Kidney (tissue), 14 donors: ENCODE data around the gene ENKD1. TPM values are rescaled to one million over a fixed set of nuclear protein-coding genes. Genes with fewer than 3 reads are reported as not detected.

Experiments
- DNase-seq, 5 donors: peaks; one replicate each; pipeline ENCODE4 v3.0.0-alpha.2; 2013 to 2020
- FAIRE-seq: peaks from 2 replicates; lab custom pipeline; 2012; peaks lifted over from hg19 to GRCh38; lab: Jason Lieb, UNC
- H3K27ac ChIP-seq, 2 donors: one replicate each; pipeline ENCODE4 v1.7.0; 2013; ENCODE audit warnings: low read depth in 2 of 2, low read length in 2 of 2, inconsistent platforms in 1 of 2
- H3K27me3 ChIP-seq: one replicate; pipeline ENCODE4 v1.7.1; 2013; ENCODE audit warnings: low read length, inconsistent platforms; ENCODE audit not compliant: control insufficient read depth, insufficient read depth
- H3K36me3 ChIP-seq, 3 donors: one replicate each; pipeline versions ENCODE4 v1.7.0 to v1.7.1; 2013; ENCODE audit warnings: low read length in 3 of 3, control low read depth in 1 of 3, inconsistent platforms in 1 of 3; ENCODE audit not compliant: insufficient read depth in 3 of 3, control insufficient read depth in 2 of 3
- H3K4me1 ChIP-seq, 3 donors: one replicate each; pipeline versions ENCODE4 v1.7.0 to v1.7.1; 2013; ENCODE audit warnings: low read length in 3 of 3, inconsistent platforms in 1 of 3, low read depth in 1 of 3; ENCODE audit not compliant: control insufficient read depth in 2 of 3, insufficient read depth in 2 of 3
- H3K4me3 ChIP-seq, 3 donors: one replicate each; pipeline versions ENCODE4 v1.7.0 to v1.8.1; 2013; ENCODE audit warnings: low read length in 3 of 3, control low read depth in 1 of 3, inconsistent platforms in 1 of 3
- H3K9ac ChIP-seq, 3 donors: one replicate each; pipeline versions ENCODE4 v1.7.0 to v1.7.1; 2013; ENCODE audit warnings: low read length in 3 of 3, control low read depth in 1 of 3, inconsistent platforms in 1 of 3
- H3K9me3 ChIP-seq, 3 donors: one replicate each; pipeline versions ENCODE4 v1.7.0 to v1.7.1; 2013; ENCODE audit warnings: low read length in 3 of 3, control low read depth in 1 of 3, inconsistent platforms in 1 of 3; ENCODE audit not compliant: control insufficient read depth in 2 of 3, insufficient read depth in 1 of 3
- CTCF ChIP-seq: IDR thresholded peaks from 3 replicates; pipeline ENCODE4 v1.5.1; 2012; ENCODE audit warnings: mild to moderate bottlenecking, moderate library complexity, borderline replicate concordance; ENCODE audit not compliant: insufficient read depth; ENCODE audit errors: extremely low read depth
- intact Hi-C: fragments of 100-400 bp; cut with DNase I; formaldehyde crosslinking; loops from one replicate; pipeline ENCODE4 v1.11.1; 2022
- polyA plus RNA-seq: library from polyadenylated mRNA; stranded (reverse); fragments of 350-450 nt; fragmentation: Illumina TruSeq; extraction: RNeasy Lipid Tissue Mini Kit (QIAGEN cat#74804); gene quantifications from one replicate; pipeline ENCODE4 v1.2.3, GENCODE V29; 2014; ENCODE audit warnings: low read depth, low replicate concordance; ENCODE audit not compliant: insufficient read depth
- total RNA-seq: library from RNA; stranded (reverse); fragmentation: NEBNext Ultra II Directional; extraction: Animal tissue kit (Norgen Biotek cat#: 25700); gene quantifications from one replicate; pipeline ENCODE4 v1.2.1, GENCODE V29; 2021
- donor health status: control.
- donor health status: control.
- donor health status: control.
- donor health status: control.
- donor health status: control.
- donor health status: DM: yes; HTN: yes; CAD: no.
- donor health status: Normal renal cell carcinoma (clear cell type).

ENKD1 gene
- total and polyA plus RNA-seq, 2 donors from 2014 or later, result 30.2 to 38.3 TPM

DNA sequence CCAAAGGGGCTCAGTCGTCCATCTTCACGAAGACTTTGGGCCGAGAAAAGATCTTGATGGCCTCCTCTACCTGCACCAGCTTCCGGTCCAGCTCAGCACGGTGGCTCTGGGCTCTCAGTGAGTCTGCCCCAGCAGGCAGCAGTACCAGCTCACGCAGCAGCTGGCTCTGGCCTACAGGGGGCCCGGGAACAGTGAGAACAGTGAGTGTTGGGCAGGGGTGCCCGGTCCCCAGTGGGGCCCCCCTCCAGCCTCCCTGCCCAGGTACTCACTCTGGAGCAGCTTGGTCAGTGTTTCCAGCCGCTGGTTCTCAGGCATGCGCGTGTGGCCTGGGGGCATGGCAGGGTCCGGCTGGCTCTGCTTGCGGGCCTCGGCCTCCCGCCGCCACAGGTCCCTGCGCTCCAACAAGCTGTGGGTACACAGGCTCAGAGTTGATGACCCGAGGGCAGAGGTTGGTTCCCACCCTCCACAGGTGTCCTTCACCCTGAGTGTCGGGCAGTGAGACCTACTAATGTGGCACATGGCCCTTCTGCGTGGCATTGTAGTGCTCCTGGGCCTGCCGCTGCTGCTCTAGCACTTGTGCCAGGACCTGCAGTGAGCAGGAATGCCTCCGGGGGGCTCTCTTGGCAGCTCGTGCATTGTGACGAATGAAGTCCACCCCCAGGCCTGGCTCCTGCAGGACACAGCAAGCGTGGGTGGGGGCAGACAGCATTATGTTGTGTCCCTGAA is 3.2 kb downstream of the ENKD1 start:
- TF ChIP-seq CTCF, result no peak
- peak in 3 of 5 donors; percentile 35 to 80 (median 76) for DNase-seq

DNA sequence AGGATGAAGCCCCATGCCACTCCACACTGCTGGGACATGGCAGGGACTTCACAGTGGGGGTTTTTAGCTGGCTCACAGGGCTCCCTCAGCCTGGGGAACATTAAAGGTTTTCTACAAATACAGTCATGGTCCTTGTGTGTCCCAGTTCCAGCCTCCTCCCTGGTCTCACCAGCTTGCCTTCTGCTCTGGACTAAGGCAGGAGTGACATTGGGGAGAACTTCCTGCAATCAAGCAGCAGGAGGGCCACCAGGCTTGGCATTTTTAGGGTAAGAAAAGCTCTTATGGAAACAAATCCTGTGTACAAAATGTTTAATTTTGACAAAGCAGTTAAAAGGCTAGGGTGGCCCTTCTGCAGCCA is 3.9 kb downstream of the ENKD1 start:
- Histone ChIP-seq H3K27ac (no peak overlapping the region), H3K9me3 (no peaks in the 10 kb centered on the region), H3K27me3 (no peaks in the 10 kb centered on the region), H3K4me1 (peaks cover 0 to 34% (median 13%) of the 10 kb centered on the region in 3 donors), H3K9ac (no peak overlapping the region), H3K4me3 (no peak overlapping the region), H3K36me3 (peaks cover 0 to 3% (median 0%) of the 10 kb centered on the region in 3 donors)
- FAIRE-seq (no peak), DNase-seq (no peak)
- intact Hi-C loops, result no loop called here
- TF ChIP-seq CTCF, result no peak

More for the DNA sequence above, 3.2 kb downstream of the ENKD1 start:
- no peak overlapping the region for H3K4me3 ChIP-seq
- peaks cover 0 to 3% (median 0%) of the 10 kb centered on the region in 3 donors for H3K36me3 ChIP-seq
- no peaks in the 10 kb centered on the region for H3K9me3 ChIP-seq
- intact Hi-C loops, result no loop called here
- H3K4me1 ChIP-seq, result peaks cover 0 to 40% (median 14%) of the 10 kb centered on the region in 3 donors
- no peaks in the 10 kb centered on the region for H3K27me3 ChIP-seq
- H3K9ac ChIP-seq, result no peak overlapping the region
- no peak for FAIRE-seq
- no peak overlapping the region for H3K27ac ChIP-seq

DNA sequence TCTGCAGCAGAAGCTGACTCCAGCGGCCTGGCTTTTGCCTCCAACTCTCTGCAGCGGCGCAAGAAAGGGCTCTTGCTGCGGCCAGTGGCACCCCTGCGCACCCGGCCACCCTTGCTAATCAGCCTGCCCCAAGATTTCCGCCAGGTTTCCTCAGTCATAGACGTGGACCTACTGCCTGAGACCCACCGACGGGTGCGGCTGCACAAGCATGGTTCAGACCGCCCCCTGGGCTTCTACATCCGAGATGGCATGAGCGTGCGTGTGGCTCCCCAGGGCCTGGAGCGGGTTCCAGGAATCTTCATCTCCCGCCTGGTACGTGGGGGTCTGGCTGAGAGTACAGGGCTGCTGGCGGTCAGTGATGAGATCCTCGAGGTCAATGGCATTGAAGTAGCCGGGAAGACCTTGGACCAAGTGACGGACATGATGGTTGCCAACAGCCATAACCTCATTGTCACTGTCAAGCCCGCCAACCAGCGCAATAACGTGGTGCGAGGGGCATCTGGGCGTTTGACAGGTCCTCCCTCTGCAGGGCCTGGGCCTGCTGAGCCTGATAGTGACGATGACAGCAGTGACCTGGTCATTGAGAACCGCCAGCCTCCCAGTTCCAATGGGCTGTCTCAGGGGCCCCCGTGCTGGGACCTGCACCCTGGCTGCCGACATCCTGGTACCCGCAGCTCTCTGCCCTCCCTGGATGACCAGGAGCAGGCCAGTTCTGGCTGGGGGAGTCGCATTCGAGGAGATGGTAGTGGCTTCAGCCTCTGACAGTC is 4.5 kb downstream of the ENKD1 start:
- FAIRE-seq (no peak), DNase-seq (peak in 2 of 5 donors; percentile 63 to 77)
- Histone ChIP-seq H3K4me3 (no peak overlapping the region), H3K9ac (no peak overlapping the region), H3K36me3 (peaks cover 0 to 3% (median 0%) of the 10 kb centered on the region in 3 donors), H3K27me3 (no peaks in the 10 kb centered on the region), H3K9me3 (no peaks in the 10 kb centered on the region), H3K27ac (no peak overlapping the region), H3K4me1 (peaks cover 0 to 29% (median 9%) of the 10 kb centered on the region in 3 donors)
- intact Hi-C loops, result no loop called here
- no peak for TF ChIP-seq CTCF
